D721Med (cell line): ENCODE measurements around the gene ATXN1.
A peak's percentile ranks its signal among the peaks of the same experiment; 100 is the strongest.
"Not testable (repeated sequence)": the region's sequence is repeated elsewhere in the genome, so short reads cannot be mapped to it uniquely, and the experiment has no call there.

ENCODE experiments used
- DNase-seq: peaks from one replicate; pipeline ENCODE4 v3.0.0; 2011; ENCODE audit warnings: low spot score; ENCODE audit not compliant: insufficient read length
- FAIRE-seq: peaks from 2 replicates; lab custom pipeline; 2011; peaks lifted over from hg19 to GRCh38; lab: Jason Lieb, UNC
- TF ChIP-seq, protein P1 (sequence below): IDR thresholded peaks from 2 replicates; pipeline ENCODE4 v1.5.1; 2012; ENCODE audit warnings: mild to moderate bottlenecking, control low read depth; ENCODE audit not compliant: insufficient read depth; ENCODE audit errors: missing control alignments

Gene ATXN1

DNA sequence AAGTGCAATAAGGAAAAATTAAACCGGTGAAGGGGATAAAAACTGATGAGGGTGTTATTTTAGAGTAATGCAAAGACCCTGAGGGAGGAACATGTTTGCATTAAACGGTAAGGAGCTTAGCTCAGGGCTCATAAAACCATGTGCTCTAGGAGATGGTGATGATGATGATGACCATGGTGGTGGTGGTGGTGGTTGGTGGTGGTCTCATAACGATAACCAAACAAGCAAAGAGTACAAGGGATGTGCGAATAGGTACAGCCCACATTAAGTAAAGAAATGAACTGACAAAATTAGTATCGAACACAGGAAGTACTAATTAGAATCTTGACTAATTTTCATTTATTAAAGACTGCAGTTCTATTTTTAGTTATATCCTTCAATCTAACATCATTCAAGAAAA is 139.1 kb downstream of the ATXN1 start:
- TF ChIP-seq, protein P1, sequence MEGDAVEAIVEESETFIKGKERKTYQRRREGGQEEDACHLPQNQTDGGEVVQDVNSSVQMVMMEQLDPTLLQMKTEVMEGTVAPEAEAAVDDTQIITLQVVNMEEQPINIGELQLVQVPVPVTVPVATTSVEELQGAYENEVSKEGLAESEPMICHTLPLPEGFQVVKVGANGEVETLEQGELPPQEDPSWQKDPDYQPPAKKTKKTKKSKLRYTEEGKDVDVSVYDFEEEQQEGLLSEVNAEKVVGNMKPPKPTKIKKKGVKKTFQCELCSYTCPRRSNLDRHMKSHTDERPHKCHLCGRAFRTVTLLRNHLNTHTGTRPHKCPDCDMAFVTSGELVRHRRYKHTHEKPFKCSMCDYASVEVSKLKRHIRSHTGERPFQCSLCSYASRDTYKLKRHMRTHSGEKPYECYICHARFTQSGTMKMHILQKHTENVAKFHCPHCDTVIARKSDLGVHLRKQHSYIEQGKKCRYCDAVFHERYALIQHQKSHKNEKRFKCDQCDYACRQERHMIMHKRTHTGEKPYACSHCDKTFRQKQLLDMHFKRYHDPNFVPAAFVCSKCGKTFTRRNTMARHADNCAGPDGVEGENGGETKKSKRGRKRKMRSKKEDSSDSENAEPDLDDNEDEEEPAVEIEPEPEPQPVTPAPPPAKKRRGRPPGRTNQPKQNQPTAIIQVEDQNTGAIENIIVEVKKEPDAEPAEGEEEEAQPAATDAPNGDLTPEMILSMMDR = no peak
- FAIRE-seq = no peak
- DNase-seq = no peak

DNA sequence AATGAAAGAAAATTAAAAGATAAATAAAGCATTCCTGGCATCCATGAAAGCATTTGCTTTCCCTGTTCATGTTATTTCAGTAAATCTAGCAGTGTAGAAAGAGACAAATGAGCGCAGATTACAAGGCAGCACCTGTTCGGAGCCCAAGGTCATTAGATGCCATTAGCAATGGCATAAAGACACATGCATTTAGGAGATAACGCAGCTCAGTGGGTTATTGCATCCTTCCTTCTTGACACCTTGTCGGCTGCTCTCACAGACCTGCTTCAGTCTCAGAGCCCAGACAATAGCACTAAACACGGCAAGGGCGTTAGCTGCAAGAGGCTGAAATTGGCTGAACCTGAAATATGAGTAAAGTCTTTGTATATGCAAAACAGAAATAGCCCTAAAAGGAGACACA is 140.3 kb downstream of the ATXN1 start:
- DNase-seq (no peak), FAIRE-seq (no peak)
- TF ChIP-seq, protein P1 = no peak

DNA sequence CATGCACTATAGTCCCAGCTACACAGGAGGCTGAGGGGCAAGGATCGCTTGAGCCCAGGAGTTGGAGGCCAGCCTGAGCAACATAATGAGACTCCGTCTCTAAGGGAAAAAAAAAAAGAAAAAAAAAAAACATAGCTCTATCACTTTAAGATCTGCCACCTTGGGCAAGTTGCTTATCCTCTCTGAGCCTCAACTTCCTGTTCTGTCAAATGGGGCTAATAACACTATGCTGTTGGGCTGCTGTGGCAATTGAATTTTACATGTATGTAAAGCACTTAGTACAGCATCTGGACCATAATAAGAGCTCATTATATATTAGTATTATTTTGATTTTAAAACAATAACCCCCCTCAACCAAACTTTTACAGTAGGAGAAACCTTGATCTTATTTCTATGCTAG is 141.5 kb downstream of the ATXN1 start:
- no peak for DNase-seq
- no peak for FAIRE-seq
- TF ChIP-seq, protein P1 = no peak

DNA sequence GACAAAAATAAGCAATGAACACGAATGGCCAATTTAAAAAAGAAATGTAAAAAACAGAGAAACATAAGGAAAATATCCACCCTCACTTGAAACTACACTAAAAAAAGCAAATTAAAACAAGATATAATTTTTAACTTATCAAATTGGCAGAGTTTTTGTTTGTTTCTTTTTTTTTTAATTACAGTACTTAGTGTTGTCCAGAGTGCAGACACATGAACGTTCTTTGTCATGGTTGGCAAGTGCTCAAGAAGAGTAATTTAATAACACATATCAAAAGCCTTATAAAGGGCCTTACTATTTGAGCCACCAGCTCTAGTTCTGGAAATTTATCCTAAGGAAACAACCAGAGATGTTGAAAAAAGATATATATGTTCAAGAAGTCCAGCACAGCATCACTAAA is 142.3 kb downstream of the ATXN1 start:
- TF ChIP-seq, protein P1 = no peak
- FAIRE-seq (no peak), DNase-seq (no peak)

DNA sequence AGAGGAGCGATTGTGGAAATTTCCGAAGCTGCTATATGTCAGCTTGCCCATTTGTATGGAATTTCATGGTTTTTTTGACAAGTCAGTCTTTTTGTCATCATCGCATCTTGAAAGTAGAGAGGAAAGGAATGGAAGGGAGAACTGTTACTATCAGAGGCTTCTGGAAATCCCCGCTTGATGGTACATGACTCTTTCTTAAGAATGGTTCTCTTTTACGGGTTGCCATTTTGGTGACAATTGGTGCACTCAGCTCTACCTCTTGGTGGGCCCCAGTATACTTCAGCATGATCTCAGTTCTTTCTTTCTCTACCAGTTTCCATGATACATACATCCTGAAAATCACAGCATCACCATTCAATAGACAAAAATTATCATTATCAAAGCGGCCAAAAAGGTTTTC is 146.0 kb downstream of the ATXN1 start:
- not testable (repeated sequence) for FAIRE-seq, DNase-seq

DNA sequence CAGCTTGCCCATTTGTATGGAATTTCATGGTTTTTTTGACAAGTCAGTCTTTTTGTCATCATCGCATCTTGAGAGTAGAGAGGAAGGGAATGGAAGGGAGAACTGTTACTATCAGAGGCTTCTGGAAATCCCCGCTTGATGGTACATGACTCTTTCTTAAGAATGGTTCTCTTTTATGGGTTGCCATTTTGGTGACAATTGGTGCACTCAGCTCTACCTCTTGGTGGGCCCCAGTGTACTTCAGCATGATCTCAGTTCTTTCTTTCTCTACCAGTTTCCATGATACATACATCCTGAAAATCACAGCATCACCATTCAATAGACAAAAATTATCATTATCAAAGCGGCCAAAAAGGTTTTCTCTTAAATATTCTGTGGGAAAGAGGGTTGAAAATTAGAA is 147.1 kb downstream of the ATXN1 start:
- FAIRE-seq = peak; percentile 56

DNA sequence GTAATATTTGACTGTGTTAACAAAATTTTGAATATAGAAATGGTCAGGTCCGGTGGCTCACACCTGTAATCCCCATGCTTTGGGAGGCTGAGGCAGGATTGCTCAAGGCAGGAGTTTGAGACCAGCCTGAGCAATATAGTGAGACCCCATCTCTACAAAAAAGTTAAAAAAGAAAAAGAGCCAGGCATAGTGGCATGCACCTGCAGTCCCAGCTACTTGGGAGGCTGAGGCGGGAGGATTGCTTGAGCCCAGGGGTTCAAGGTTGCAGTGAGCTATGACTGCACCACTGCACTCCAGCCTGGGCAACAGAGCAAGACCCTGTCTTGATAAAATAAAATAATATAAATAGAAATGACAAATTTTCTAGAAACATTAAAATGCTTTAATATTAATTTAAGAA is 147.8 kb downstream of the ATXN1 start:
- FAIRE-seq, DNase-seq: not testable (repeated sequence)

More for the DNA sequence above, 147.1 kb downstream of the ATXN1 start:
- DNase-seq = not testable (repeated sequence)

DNA sequence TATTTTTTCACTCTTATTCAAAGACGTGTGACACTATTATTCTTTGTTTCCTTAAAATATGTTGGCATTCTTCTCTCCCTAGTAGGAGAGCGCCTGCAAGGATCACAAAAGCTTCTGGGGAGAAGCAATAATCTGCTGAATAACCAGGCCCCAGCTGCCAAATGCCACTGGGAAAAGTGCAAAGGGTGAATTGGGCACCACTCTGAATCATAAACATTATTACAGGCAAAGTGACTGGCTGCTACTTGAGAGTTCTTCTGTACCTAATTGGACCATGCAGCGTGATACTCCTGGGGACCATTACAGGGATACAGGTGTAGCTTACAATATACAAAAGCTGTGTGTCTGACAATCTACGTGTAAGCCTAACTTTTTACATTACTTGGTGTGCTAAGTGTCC is 152.8 kb downstream of the ATXN1 start:
- no peak for DNase-seq
- no peak for FAIRE-seq
- TF ChIP-seq, protein P1 = no peak

DNA sequence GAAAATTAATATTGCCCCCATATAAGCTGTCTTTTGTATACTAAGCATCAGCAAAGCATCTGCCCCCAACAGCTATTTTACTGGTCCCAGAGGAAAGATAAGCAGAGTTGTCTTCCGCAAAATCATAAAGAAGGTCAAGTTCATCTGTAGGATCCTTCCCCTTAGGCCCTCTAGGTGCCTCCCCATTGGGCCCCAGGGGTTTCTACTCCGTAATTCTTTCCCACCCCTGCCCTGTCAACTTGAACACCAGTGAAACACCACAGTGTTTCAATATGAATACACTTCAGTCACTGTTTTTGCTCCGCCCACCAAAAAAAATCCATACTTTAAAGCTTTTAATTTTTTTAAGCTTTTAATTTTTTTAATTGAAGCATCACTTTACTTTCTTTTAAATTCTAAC is 159.2 kb downstream of the ATXN1 start:
- FAIRE-seq = no peak
- DNase-seq = no peak
- TF ChIP-seq, protein P1 = no peak
